GM21737 (cell line): ENCODE data around the gene BOLA1.
A peak's percentile ranks its signal among the peaks of the same experiment; 100 is the strongest.
"Not testable (repeated sequence)": the region's sequence is repeated elsewhere in the genome, so short reads cannot be mapped to it uniquely, and the experiment has no call there.

Experiments used
- ATAC-seq: cut with Tn5 transposase; IDR thresholded peaks from one replicate; pipeline ENCODE4 v1.9.1; 2021; ENCODE audit warnings: mild to moderate bottlenecking, moderate library complexity; ENCODE audit not compliant: unreplicated experiment

BOLA1 gene

GRCh38 chr1:149927563-149928400 lies 28.4 kb downstream of the BOLA1 start, which contains the start of gene SF3B4:
Gene SF3B4 (minus strand): TSS chr1:149927803. CDS start chr1:149927759, 44 bp downstream.
- ATAC-seq: peak; percentile 90

- ATAC-seq: no peak
These were observed 29.0 kb downstream of the BOLA1 start for GRCh38 chr1:149928401-149928724.

GRCh38 chr1:149929856-149930255 lies 30.5 kb downstream of the BOLA1 start:
- ATAC-seq: no peak

GRCh38 chr1:149931212-149931790 lies 31.9 kb downstream of the BOLA1 start:
- ATAC-seq: no peak

- ATAC-seq: no peak
These were observed 33.1 kb downstream of the BOLA1 start for GRCh38 chr1:149932474-149932873.

GRCh38 chr1:149933208-149933607 lies 33.8 kb downstream of the BOLA1 start:
- no peak for ATAC-seq

- no peak for ATAC-seq
These were observed 35.0 kb downstream of the BOLA1 start for GRCh38 chr1:149934356-149934755.

GRCh38 chr1:149936170-149936991 lies 37.0 kb downstream of the BOLA1 start, which contains the start of gene MTMR11:
Gene MTMR11 (minus strand): TSS chr1:149936879. CDS start chr1:149936647, 232 bp downstream.
- no peak for ATAC-seq

- ATAC-seq: no peak
These were observed 37.8 kb downstream of the BOLA1 start for GRCh38 chr1:149936992-149937705.

GRCh38 chr1:149937759-149938158 lies 38.4 kb downstream of the BOLA1 start:
- no peak for ATAC-seq

GRCh38 chr1:149938668-149939003 lies 39.3 kb downstream of the BOLA1 start:
- ATAC-seq: not testable (repeated sequence)

- ATAC-seq: no peak
These were observed 41.1 kb downstream of the BOLA1 start for GRCh38 chr1:149940427-149940826.

GRCh38 chr1:149942207-149942606 lies 42.8 kb downstream of the BOLA1 start:
- no peak for ATAC-seq

- no peak for ATAC-seq
These were observed 43.5 kb downstream of the BOLA1 start for GRCh38 chr1:149942885-149943284.

GRCh38 chr1:149945206-149945605 lies 45.8 kb downstream of the BOLA1 start:
- ATAC-seq: no peak

- no peak for ATAC-seq
These were observed 50.5 kb downstream of the BOLA1 start for GRCh38 chr1:149949911-149950310.
